HG02981 (cell line): ENCODE measurements around the gene PLEKHG3.
"Not testable (repeated sequence)": the region's sequence is repeated elsewhere in the genome, so short reads cannot be mapped to it uniquely, and the experiment has no call there.

Experiments
- ATAC-seq: cut with Tn5 transposase; IDR thresholded peaks from one replicate; pipeline ENCODE4 v1.9.1; 2021; ENCODE audit warnings: mild to moderate bottlenecking, moderate library complexity; ENCODE audit not compliant: unreplicated experiment

Gene PLEKHG3

GRCh38 chr14:64704143-64704742 lies at the start of gene PLEKHG3:
TSS of gene PLEKHG3 (plus strand) at chr14:64704424. CDS start at chr14:64727632, 23,208 bp downstream.
- ATAC-seq = no peak

DNA sequence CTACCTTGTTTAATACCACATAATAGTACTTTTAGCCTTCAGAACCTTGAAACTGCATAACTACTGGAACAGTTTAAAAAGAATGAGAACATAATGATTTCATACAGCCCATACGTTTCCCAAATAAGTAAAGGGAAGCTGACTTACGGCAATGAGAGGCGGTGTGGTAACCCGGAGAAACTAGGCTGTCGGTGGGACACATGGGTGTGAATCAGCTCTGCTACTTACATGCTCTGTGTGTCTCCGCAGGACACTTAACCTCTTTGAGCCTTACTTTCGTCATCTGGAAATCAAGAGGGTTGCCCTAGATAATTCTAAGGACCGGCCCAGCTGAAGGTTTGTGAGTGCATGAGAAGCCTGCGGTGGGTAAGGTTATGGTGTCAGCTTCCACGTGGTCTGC lies 49.3 kb upstream of the PLEKHG3 start:
- ATAC-seq = no peak

GRCh38 chr14:64656986-64657385 lies 47.2 kb upstream of the PLEKHG3 start:
- no peak for ATAC-seq

- no peak for ATAC-seq
Observed at GRCh38 chr14:64658201-64658600, 46.0 kb upstream of the PLEKHG3 start.

- ATAC-seq = not testable (repeated sequence)
Observed at GRCh38 chr14:64658700-64659264, 45.4 kb upstream of the PLEKHG3 start.

DNA sequence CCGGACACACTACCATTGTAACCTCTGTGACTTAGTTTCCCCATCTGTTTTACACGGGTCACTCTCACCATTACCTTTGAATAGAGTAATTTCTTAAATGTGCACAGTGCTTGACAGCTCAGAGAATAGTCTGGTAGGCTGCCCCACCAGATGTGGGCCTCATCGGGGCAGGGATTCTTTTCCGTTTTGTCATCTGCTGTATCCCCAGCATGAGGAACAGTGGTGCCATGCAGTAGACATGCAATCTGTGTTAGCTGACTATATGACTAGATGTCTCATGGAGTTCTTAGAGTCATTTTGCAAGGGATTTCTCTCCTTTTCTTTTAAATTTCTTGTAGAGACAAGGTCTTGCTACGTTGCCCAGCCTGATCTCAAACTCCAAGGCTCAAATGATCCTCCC lies 44.9 kb upstream of the PLEKHG3 start:
- no peak for ATAC-seq

DNA sequence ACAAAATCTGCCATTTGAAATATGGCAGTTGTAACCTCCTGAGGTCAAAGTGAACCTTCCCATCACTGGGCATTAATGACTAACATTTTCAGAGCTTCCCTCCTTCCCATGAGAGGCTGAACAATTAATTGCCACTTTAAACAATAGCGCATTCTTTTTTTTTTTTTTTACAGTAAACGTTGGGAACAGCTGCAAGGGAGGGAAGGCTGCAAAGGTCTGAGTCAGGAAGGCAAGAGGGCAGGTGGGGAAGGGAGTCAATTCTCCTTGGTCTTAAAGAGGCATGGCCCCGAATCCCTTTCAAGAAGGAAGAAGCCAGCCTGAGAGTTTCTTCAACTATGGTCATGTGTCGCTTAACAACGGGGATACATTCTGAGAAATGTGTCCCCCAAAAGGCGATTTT lies 41.0 kb upstream of the PLEKHG3 start:
- no peak for ATAC-seq

GRCh38 chr14:64671591-64671990 lies 32.6 kb upstream of the PLEKHG3 start:
- no peak for ATAC-seq

GRCh38 chr14:64673316-64673715 lies 30.9 kb upstream of the PLEKHG3 start:
- ATAC-seq = no peak

DNA sequence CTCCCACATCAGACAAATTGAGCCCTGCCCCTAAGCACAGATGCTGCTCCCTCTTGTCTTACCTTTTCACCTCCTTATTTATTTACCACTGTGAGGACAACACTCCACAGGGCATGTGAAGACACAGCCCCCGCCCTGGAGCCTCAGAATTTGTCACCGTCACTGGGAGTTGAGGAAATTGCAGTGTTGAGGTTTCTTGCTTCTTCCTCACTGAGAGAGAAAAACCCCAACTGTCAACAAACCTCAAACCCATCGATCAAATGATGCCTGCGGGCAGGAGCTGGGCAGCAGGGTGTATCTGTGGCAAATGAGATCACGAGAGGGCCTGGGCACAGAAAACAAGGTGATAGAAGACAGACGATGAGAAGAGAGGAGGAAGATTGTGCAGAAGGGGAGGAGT lies 30.5 kb upstream of the PLEKHG3 start:
- ATAC-seq = no peak

DNA sequence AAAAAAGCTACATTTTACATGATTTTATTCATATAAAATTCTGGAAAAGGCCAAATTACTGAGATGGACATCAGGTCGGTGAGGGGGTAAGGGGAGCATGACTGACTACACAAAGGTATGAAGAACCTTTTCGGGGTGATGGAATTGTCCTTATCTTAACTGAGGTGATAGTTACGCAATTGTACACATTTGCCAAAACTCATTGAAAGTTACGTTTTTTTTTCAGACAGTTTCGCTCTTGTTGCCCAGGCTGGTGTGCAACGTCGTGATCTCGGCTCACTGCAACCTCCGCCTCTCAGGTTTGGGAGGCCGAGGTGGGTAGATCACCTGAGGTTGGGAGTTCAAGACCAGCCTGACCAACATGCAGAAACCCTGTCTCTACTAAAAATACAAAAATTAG lies 29.4 kb upstream of the PLEKHG3 start:
- no peak for ATAC-seq

- ATAC-seq = no peak
Observed at GRCh38 chr14:64675312-64675711, 28.9 kb upstream of the PLEKHG3 start.

- ATAC-seq = no peak
Observed at GRCh38 chr14:64676410-64677008, 27.7 kb upstream of the PLEKHG3 start.

DNA sequence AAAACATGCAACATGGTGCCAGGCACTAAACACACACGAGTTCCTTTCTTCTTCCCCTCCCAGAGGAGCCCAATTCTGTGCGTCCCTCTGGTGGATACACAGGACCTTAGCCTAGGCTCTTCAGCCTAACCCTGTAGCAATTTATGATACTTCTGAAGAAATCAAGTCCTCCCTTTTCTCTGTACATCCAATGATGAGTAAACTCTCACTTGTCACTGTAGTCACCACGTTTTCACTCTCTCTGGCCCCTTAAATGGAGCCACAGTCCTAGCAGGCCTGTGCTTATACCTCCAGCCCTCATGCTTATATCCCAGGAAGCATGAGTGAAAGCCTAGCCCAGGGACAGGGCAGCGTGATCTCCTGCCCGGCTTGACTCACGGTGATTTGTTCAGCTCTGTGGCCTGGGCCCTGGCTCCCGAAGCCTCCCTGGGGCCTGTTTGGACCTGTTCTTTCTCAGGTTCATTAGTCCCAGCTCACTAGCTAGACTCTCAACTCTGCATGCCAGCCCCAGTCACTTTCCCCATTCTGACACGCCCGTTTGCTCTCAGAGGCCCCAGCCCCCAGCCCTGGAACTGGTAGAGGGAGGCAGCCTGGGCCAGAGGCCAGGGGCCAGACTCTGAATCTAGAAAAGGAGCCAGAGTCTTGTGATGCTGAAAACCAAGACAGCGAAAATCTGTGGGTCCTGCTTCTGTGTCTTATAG lies 24.1 kb upstream of the PLEKHG3 start:
- ATAC-seq = no peak

DNA sequence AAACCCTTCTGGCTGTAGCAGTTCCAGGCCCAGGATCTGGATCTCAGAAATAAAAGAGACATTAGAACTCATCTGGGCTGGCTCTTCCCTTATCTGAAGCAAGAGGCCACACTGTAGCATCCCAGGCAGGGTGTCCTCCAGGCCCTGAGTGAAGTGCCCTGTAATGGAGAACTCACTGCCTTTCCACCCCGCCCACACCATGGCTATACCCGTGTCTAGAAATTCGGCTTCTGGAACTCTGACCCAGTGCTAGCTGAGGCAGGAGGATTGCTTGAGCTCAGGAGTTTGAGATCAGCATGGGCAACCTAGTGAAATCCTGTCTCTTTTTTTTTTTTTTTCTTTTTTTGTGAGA lies 23.5 kb upstream of the PLEKHG3 start:
- ATAC-seq = no peak

- no peak for ATAC-seq
Observed at GRCh38 chr14:64681796-64682710, 22.2 kb upstream of the PLEKHG3 start.

DNA sequence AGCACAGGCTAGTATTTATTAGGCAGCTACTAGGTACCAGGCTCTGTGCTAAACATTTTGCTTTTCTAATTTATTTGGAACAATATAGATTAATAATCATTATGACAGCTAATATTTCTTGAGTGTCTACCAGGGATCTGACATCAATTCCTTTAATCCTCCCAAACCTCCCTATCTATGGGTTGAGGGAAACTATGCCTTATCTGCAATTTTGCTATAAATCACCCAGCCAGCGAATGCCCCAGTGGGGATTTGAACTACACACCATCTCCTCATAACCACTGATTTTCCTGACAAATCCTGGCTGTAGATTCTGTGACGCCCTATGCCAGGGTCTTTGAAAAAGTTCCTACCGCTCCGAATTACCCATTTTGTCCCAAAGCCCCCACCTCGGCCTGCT lies 21.4 kb upstream of the PLEKHG3 start:
- no peak for ATAC-seq

DNA sequence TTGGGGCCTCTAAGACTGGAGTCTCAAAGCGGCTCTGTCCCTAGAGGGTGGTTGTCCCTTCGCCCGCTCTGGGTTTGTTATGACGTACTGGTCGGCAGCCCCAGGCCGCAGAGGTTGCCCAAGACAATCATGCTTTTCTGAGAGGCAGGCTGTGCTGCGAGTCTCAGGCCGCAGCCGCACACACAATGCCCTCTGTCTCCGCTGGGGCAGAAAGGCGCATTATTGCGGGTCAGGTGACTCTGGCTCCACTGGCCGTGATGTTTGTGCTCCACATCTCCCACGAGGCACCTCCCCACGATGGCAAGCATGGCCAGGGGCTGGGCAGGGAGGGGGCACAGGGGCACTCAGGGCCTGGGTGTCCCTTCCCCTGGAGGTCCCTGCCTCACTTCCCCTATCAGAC lies 21.0 kb upstream of the PLEKHG3 start:
- ATAC-seq = no peak

DNA sequence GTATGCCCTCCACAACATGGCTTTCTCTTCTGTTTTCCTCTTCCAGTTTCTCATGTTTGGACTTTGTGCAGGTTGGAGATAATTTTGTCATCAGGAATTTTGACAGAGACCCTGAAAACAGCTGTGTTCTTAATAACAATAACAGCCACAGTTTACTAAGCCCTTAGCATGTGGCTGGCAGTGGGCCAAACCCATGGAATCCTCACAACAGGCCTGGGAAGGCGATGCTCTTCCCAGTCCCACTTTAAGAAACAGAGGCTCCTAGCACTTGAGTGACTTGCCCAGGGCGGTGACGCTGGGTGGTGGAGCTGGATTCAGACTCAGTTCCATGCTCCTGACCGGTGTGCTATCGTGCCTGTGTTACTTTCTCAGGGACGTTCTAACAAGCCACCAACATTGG lies 20.1 kb upstream of the PLEKHG3 start:
- ATAC-seq = no peak

DNA sequence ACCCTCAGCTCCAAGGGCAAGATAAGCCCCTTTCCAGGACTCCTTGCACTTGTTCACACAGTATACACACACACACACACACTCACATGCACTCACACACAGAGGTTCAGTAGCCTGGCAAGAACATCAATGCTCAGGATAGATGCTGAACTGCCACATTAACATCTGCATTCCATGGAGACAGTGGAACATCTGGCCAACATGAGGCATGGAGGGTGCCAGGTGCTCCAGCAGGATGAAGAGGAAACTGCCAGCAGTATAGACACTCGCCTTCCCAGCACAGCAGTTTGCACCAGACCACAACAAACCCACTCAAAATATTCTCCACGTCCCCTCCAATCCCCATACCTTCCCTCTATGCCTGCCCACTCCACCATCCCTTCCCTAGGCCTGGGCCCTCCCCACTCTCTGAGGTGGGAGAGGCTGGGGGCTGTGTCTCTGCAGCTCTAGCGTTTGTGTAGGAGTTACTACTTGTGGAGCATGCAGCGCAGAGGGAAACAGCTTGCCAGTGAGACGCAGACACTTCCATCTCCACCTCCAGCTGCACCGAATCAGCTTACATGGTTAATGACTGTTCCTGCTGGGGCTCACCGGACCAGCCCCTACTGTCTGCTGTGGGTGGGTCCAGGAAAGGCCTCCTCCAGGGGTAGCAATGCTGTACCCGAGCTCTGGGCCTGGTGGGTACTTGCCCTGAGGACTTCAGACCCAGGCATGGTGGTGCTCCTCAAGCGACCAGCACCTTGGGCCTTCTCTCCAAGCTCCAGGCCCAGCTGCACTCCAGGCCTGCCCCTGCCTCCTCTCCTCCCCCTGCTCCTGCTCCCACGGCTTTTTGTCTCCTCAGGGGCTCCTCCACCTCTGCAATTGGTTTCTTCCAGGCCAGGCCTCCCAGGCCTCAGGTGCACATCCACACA lies 18.6 kb upstream of the PLEKHG3 start:
- no peak for ATAC-seq
